Choroid plexus epithelial cell (primary cell): ENCODE results near the gene RPE65.
"Not testable (repeated sequence)": the region's sequence is repeated elsewhere in the genome, so short reads cannot be mapped to it uniquely, and the experiment has no call there.

ENCODE experiments used
- DNase-seq: peaks from one replicate; pipeline ENCODE4 v3.0.0-alpha.2; 2010; ENCODE audit warnings: low read depth
- H3K4me3 ChIP-seq: 2 replicates; pipeline ENCODE4 v1.5.1; 2011; ENCODE audit warnings: low read depth, mild to moderate bottlenecking, control low read depth, low read length, moderate library complexity
- TF ChIP-seq, protein P1 (sequence below): conservative IDR thresholded peaks from 2 replicates; pipeline ENCODE4 v1.5.1; 2011; ENCODE audit warnings: low read depth, mild to moderate bottlenecking, control low read depth, inconsistent platforms, low read length, moderate library complexity

Gene RPE65

DNA sequence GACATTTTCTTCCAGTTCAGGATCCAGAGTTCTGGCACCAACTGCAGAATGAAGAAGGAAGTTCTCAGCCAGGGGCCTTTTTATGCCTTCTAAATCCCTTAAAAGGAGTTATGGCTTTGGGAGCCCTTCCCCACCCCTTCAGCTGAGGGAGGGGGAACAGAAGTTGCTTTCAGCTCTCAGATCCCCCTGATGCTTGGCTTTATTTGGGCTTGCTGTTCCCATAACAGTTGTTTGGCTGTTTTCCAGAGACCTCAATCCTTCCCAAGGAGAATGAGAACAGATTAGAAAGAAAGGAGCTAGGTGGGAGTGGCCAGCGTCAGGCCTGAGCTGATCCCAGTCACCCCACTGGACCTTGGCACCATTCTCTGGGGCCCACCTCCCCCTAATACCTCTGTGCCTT lies at the start of gene RPE65:
TSS of gene RPE65 (minus strand) at position 54 of the 400 bp plus-strand sequence. CDS start at position 5, 49 bp downstream.
- TF ChIP-seq, protein P1, sequence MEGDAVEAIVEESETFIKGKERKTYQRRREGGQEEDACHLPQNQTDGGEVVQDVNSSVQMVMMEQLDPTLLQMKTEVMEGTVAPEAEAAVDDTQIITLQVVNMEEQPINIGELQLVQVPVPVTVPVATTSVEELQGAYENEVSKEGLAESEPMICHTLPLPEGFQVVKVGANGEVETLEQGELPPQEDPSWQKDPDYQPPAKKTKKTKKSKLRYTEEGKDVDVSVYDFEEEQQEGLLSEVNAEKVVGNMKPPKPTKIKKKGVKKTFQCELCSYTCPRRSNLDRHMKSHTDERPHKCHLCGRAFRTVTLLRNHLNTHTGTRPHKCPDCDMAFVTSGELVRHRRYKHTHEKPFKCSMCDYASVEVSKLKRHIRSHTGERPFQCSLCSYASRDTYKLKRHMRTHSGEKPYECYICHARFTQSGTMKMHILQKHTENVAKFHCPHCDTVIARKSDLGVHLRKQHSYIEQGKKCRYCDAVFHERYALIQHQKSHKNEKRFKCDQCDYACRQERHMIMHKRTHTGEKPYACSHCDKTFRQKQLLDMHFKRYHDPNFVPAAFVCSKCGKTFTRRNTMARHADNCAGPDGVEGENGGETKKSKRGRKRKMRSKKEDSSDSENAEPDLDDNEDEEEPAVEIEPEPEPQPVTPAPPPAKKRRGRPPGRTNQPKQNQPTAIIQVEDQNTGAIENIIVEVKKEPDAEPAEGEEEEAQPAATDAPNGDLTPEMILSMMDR, result no peak
- peak; percentile 27 for DNase-seq
- H3K4me3 ChIP-seq, result no peak within 1 kb of the TSS

DNA sequence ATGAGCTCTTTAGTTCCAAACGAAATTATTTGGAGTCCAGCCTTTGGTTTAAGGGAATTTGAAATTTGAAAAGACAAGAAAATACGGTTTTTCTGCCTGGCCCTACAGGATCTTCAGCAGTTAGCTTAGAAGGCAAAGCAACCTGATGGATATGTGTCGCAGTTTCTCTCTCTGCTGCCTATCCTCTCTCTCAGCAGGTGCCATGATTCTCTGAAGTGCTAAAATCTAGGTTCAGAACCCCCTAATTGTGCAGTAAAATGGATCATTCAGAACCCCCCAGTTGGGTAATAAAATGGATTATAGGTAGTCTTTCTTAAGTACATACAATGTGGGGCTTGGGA lies 47.6 kb upstream of the RPE65 start:
- TF ChIP-seq, protein P1, result no peak
- H3K4me3 ChIP-seq, result peak overlapping the region; percentile 95
- DNase-seq, result no peak

DNA sequence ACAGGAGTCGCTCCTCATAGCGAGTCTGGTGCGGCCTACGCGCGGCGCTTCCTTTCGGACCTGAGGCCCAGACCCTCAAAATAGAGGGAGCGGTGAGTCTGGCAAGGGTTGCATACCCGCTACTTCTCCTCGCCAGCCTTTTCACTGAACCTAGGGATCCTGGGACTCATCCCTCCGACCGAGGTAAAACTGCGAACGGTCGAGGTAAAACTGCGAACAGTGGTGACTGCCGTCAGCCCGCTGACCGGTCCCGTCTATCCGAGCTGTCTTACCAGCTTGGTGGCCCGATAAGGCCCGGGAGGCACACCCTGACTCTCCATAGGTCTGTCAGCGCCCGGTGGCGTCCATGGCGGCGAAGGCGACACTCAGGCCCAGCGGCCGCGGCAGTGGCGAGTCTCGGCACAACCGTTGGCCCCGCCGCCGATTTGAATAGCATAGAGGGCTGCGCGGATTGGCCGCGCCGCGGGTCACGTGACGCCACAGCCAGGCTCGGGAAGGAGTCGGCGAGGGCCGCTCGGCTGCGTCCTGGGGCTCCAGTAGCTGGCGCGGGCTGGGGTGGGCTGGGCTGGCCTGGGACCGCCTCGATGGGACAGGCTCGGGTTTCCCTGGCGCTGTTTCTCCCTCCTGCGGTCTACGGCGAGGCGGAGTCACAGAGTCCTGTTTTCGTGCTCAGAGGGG lies 47.1 kb upstream of the RPE65 start, which contains the start of gene DEPDC1:
TSS of gene DEPDC1 (minus strand) at position 403 of the 678 bp plus-strand sequence. CDS start at position 320, 83 bp downstream.
- TF ChIP-seq, protein P1, result peak; percentile 6
- peak within 1 kb of the TSS; percentile 95 for H3K4me3 ChIP-seq

DNA sequence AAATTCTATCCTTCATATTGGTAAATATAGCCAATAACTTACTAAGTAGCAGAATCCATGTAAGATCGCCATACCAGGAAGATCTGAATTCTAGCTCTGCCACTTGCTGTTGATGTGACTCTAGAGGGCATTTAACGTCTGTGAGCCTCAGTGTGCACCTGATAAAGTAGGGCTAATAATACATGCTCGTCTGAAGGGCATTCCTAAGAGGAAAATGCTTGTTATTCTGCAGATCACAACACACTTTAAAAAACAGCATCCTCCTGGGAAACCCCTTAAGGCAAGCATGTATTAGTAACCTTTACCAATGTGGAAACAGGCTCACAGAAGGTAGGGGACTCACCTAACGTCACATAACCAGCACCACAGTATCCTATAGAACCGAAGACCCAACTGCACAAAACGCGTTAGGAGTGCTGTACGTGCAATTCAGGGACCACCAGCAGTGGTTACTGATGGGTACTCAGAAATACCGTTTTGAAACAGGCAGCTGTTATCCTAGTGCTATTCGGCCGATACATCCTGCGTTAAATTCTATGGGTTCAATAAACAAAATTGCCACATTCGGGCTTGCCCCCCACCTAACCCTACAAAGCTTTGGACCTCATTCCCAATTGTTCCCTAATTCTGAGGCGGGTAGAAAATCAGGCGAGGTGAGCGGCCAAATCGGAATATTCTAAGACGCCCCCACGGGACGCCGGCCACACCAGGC lies 46.4 kb upstream of the RPE65 start:
- peak; percentile 10 for DNase-seq
- peak overlapping the region; percentile 95 for H3K4me3 ChIP-seq
- TF ChIP-seq, protein P1, result no peak

More for the DNA sequence above, 47.1 kb upstream of the RPE65 start, which contains the start of gene DEPDC1:
- DNase-seq, result peak; percentile 96

DNA sequence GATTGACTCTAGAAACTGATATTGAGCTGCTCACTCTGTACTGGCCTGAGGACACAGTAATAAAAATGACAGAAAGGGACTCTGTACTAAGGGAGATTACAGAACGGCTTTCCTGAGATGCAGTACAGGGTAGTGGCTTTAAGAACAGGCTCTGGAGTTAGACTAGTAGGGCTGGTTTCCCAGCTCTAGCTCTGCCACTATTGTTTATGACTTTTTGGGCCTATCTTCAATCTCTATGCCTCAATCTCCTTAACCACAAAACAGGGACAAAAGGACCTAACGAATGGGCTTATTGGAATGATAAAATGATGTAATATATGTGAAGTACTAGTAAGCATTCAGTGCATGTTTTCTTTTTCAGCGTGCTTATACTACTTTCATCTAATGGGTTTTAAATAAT lies 45.8 kb upstream of the RPE65 start:
- no peak overlapping the region for H3K4me3 ChIP-seq
- no peak for DNase-seq
- TF ChIP-seq, protein P1, result no peak

DNA sequence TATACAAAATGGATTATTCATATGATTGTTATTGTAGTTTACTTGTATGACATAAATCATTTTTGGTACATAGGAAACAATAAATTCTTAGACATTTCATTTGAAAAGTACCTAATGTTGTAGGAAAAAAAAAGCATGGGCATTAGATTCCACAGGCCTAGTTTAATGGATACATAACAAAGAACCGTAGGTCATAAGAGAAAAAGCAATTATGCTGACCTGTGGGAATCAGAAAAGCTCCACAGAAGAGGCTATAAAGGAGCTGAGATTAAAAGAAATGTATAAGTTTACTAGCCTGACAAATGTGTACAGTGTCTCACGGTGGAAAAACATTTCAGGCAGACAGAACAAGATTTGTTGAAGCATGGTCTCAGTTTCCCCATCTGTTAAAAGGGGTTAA lies 43.4 kb upstream of the RPE65 start:
- TF ChIP-seq, protein P1, result no peak
- DNase-seq, result no peak
- no peak overlapping the region for H3K4me3 ChIP-seq

DNA sequence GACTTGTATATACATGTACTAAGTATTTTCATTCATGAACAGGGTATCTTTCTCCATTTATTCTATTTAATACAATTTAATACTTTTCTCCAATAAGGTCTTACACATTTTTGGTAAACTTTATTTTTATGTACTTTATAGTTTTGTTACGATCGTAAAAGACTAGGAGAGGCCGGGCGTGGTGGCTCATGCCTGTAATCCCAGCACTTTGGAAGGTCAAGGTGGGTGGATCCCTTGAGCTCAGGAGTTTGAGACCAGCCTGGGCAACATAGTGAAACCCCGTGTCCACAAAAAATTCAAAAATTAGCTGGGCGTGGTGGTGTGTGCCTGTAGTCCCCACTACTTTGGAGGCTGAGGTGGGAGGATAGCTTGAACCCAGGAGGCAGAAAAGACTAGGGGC lies 42.5 kb upstream of the RPE65 start:
- H3K4me3 ChIP-seq, DNase-seq: not testable (repeated sequence)
